ENCODE measurements around the gene HIPK2.

Gene HIPK2

DNA sequence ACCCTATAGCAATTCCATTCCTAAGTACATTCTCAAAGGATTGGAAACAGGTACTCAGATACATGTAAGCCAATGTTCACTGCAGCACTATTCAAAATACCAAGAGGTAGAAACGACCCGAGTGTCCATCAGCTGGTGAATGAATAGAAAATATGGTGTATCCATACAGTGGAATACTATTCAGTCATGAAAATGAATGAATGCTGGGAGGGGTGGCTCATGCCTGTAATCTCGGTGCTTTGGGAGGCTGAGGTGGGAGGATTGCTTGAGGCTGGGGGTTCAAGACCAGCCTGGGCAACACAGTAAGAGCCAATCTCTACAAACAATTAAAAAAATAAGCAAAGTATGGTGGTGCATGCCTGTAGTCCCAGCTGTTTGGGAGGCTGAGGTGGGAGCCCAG is 191.5 kb downstream of the HIPK2 start:
- ChIA-PET CTCF (interaction anchor here (2.9 kb wide), 1 partner anchor 16 kb away, joined by 13 read pairs; no protein-coding TSS in a partner anchor), POLR2A (no interaction called here)
- TF ChIP-seq TARDBP (IDR thresholded peaks at IDR 0.05), result no peak
- TF ChIP-seq CTBP1 (IDR thresholded peaks at IDR 0.05; ENCODE audit: borderline replicate concordance), result no peak
- TF ChIP-seq NFRKB (IDR thresholded peaks at IDR 0.05), result no peak
- no peak for TF ChIP-seq BHLHE40 (IDR thresholded peaks at IDR 0.05; ENCODE audit: borderline replicate concordance)
- TF ChIP-seq SUZ12 (IDR thresholded peaks at IDR 0.05), result no peak
- TF ChIP-seq LEF1 (IDR thresholded peaks at IDR 0.05; ENCODE audit: borderline replicate concordance), result no peak
- no peak for TF ChIP-seq FOXA1 (IDR thresholded peaks at IDR 0.05)
- TF ChIP-seq, protein P1, sequence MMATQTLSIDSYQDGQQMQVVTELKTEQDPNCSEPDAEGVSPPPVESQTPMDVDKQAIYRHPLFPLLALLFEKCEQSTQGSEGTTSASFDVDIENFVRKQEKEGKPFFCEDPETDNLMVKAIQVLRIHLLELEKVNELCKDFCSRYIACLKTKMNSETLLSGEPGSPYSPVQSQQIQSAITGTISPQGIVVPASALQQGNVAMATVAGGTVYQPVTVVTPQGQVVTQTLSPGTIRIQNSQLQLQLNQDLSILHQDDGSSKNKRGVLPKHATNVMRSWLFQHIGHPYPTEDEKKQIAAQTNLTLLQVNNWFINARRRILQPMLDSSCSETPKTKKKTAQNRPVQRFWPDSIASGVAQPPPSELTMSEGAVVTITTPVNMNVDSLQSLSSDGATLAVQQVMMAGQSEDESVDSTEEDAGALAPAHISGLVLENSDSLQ (IDR thresholded peaks at IDR 0.05), result no peak
- TF ChIP-seq L3MBTL2 (conservative IDR thresholded peaks at IDR 0.05), result no peak
- no peak for TF ChIP-seq FOXK2 (IDR thresholded peaks at IDR 0.05)
- no peak for TF ChIP-seq ARNT (IDR thresholded peaks at IDR 0.05)
- TF ChIP-seq FOXM1 (IDR thresholded peaks at IDR 0.05; ENCODE audit: borderline replicate concordance), result no peak
- no peak for DNase-seq (ENCODE audit: extremely low spot score)

DNA sequence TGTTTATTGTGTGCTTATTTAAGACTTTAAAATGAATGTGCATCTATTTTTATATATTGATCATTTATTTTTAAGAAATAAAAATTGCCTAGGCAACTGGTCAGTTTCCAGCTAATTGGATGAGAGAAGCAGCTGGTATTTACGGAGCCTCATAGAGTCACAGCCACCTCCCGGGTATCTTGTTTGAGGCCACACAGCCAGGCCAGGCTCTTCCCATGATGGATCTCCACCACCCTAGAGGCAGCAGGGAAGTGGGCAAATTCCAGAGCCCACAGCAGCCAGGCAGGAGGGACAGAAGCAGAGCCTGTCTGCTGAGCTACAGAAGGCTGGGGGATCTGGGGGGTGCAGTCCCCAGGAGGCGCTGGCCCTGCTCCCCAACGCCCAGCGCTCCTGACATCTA is 192.8 kb downstream of the HIPK2 start:
- CTCF ChIA-PET, result interaction anchor here (2.9 kb wide), 1 partner anchor 17 kb away, joined by 13 read pairs; no protein-coding TSS in a partner anchor
- TF ChIP-seq ARNT (IDR thresholded peaks at IDR 0.05) (no peak), ZNF384 (IDR thresholded peaks at IDR 0.05) (no peak), BHLHE40 (IDR thresholded peaks at IDR 0.05; ENCODE audit: borderline replicate concordance) (no peak), NFRKB (IDR thresholded peaks at IDR 0.05) (no peak), CTBP1 (IDR thresholded peaks at IDR 0.05; ENCODE audit: borderline replicate concordance) (no peak), SP1 (IDR thresholded peaks at IDR 0.05) (no peak), TARDBP (IDR thresholded peaks at IDR 0.05) (no peak), FOXA1 (IDR thresholded peaks at IDR 0.05) (no peak), ELF4 (IDR thresholded peaks at IDR 0.05) (no peak), FOXM1 (IDR thresholded peaks at IDR 0.05; ENCODE audit: borderline replicate concordance) (no peak), FOXK2 (IDR thresholded peaks at IDR 0.05) (no peak), HDGF (IDR thresholded peaks at IDR 0.05; ENCODE audit: borderline replicate concordance) (no peak), SUZ12 (IDR thresholded peaks at IDR 0.05) (no peak), LEF1 (IDR thresholded peaks at IDR 0.05; ENCODE audit: borderline replicate concordance) (no peak), L3MBTL2 (conservative IDR thresholded peaks at IDR 0.05) (no peak)
- TF ChIP-seq, protein P1 (IDR thresholded peaks at IDR 0.05), result no peak
- DNase-seq (ENCODE audit: extremely low spot score), result no peak
- POLR2A ChIA-PET, result no interaction called here

DNA sequence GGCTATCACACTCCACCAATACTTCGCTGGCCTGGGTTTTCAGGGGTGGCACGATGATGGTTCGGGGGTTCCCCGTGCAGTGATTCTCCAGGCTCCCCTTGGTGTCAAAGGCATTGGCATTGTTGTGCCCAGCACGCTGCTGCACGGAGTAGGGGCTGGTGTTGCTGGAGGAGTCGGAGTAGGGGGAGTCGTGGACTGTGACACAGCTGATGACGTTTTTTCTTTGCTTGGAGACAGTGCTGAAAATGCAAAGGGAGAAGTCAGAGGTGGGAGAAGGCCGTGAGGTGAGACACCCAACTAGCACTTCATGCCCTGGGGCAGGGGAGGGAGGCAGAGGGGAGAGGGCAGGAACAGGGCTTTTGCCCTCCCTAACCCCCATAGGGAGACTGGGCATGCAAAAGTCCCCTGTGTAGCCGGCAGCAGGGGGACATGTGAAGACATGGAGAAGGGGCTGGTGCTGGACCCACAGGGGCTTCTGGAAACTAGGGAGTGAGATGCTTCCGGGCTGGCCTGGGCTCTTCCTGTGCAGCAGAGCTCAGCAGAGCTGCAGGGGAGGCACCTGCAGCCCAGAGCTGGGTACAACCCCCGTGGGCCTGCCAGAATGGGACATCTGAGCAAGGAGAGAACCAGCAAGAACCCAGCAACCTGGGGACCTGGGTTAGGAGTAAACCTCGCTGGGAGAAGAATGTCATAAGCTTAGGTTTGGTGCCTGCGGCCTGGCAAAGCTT is 193.8 kb downstream of the HIPK2 start:
- ChIA-PET POLR2A (no interaction called here), CTCF (interaction anchor here (2.9 kb wide), 1 partner anchor 18 kb away, joined by 13 read pairs; no protein-coding TSS in a partner anchor)
- TF ChIP-seq TARDBP (IDR thresholded peaks at IDR 0.05) (no peak), CTBP1 (IDR thresholded peaks at IDR 0.05; ENCODE audit: borderline replicate concordance) (no peak), SUZ12 (IDR thresholded peaks at IDR 0.05) (no peak), SP1 (IDR thresholded peaks at IDR 0.05) (no peak)
- no peak for DNase-seq (ENCODE audit: extremely low spot score)

DNA sequence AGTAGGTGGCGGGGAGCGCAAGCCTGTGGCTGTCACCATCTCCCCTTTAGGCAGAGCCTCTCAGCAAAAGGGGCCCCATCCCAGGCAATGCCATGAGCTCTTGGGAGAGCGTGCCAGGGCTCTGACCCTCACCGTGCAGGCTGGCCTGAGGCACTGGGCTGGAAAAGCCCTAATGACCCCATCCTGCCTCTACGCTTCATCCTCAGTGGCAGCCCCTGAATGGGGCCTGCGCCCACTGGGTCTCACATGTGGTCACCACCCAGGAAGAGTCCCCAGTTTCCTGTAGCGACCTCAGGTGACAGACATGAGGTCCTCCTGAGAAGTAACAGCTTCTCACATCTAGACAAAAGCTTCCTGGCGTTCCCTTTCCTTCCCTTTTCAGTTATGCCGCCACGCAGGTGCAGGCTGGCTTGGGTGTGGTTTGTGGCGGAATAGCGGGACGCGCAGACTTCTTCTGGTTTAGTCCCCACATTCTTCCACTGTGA is 195.1 kb downstream of the HIPK2 start:
- TF ChIP-seq TARDBP (IDR thresholded peaks at IDR 0.05) (no peak), SUZ12 (IDR thresholded peaks at IDR 0.05) (no peak), ARNT (IDR thresholded peaks at IDR 0.05) (no peak), LEF1 (IDR thresholded peaks at IDR 0.05; ENCODE audit: borderline replicate concordance) (no peak)
- ChIA-PET POLR2A (no interaction called here), CTCF (no interaction called here)
- no peak for DNase-seq (ENCODE audit: extremely low spot score)

DNA sequence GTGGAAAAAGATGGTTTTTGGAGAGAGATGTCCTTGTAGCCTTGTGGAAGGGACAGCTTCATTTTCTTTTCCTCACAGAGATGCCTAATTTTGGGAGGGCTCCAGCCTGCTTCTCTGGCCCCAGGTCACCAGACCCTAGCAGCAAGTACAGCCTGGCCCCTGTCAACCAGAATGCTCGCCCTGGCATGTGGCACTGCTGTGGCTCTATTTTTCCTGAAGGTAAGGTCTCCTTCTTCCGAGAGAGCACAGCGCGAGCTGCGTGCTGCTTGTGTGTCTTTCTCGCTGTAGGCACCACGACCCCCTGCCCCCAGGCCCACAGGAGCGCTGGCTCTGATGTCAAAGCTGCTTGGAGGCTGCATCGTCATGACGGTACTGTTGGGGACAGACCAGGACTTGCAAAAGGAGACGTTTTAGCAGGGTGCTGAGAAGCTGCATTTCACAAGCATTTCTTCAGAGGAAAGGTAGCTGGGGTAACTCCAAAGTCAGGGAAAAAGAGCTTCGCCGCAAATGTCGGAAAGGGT is 195.6 kb downstream of the HIPK2 start:
- DNase-seq (ENCODE audit: extremely low spot score), result no peak
- no peak for TF ChIP-seq ELF4 (IDR thresholded peaks at IDR 0.05)
- TF ChIP-seq CTBP1 (IDR thresholded peaks at IDR 0.05; ENCODE audit: borderline replicate concordance), result no peak
- TF ChIP-seq, protein P1 (IDR thresholded peaks at IDR 0.05), result no peak
- no peak for TF ChIP-seq FOXM1 (IDR thresholded peaks at IDR 0.05; ENCODE audit: borderline replicate concordance)
- TF ChIP-seq HDGF (IDR thresholded peaks at IDR 0.05; ENCODE audit: borderline replicate concordance), result no peak
- no peak for TF ChIP-seq ZNF384 (IDR thresholded peaks at IDR 0.05)
- TF ChIP-seq L3MBTL2 (conservative IDR thresholded peaks at IDR 0.05), result no peak
- TF ChIP-seq FOXA1 (IDR thresholded peaks at IDR 0.05), result no peak
- TF ChIP-seq ARNT (IDR thresholded peaks at IDR 0.05), result no peak
- TF ChIP-seq BHLHE40 (IDR thresholded peaks at IDR 0.05; ENCODE audit: borderline replicate concordance), result no peak
- TF ChIP-seq TARDBP (IDR thresholded peaks at IDR 0.05), result no peak
- TF ChIP-seq FOXK2 (IDR thresholded peaks at IDR 0.05), result no peak
- no peak for TF ChIP-seq SUZ12 (IDR thresholded peaks at IDR 0.05)
- TF ChIP-seq LEF1 (IDR thresholded peaks at IDR 0.05; ENCODE audit: borderline replicate concordance), result no peak
- TF ChIP-seq NFRKB (IDR thresholded peaks at IDR 0.05), result no peak
- TF ChIP-seq SP1 (IDR thresholded peaks at IDR 0.05), result no peak
- CTCF ChIA-PET, result interaction anchor here (1.9 kb wide), 1 partner anchor 20 kb away, joined by 6 read pairs; no protein-coding TSS in a partner anchor
- POLR2A ChIA-PET, result no interaction called here

DNA sequence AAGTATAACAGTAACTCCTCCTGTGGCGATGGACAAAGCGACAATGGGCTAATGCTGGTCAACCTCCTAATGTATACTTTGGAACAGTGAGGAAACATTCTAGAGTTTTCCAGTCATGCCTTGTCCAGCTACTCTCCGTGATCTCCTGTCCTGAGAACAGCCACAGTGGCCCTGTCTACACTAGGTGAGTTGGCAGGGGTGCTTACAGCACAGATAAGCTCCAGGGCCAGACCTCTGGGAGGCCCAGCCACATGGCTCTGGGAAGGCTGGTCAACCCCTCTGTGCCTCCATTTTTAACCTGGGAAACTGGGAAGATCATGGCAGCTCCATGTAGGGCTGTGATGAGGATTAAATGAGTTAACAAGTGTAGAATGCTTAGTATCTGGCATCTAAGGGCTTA is 197.4 kb downstream of the HIPK2 start:
- DNase-seq (ENCODE audit: extremely low spot score), result no peak
- ChIA-PET POLR2A (no interaction called here), CTCF (interaction anchor here (1.9 kb wide), 1 partner anchor 22 kb away, joined by 6 read pairs; no protein-coding TSS in a partner anchor)
- TF ChIP-seq ZNF384 (IDR thresholded peaks at IDR 0.05), result no peak
- no peak for TF ChIP-seq NFRKB (IDR thresholded peaks at IDR 0.05)
- no peak for TF ChIP-seq HDGF (IDR thresholded peaks at IDR 0.05; ENCODE audit: borderline replicate concordance)
- TF ChIP-seq CTBP1 (IDR thresholded peaks at IDR 0.05; ENCODE audit: borderline replicate concordance), result no peak

Data from HEK293T (cell line).